Right kidney (tissue), 1 donor: ENCODE data around the gene RIN1.
"Not testable (repeated sequence)": the region's sequence is repeated elsewhere in the genome, so short reads cannot be mapped to it uniquely, and the experiment has no call there.

Source experiments
- DNase-seq: peaks from one replicate; pipeline ENCODE4 v3.0.0-alpha.2; 2016

Gene RIN1

GRCh38 chr11:66360406-66361073 lies 24.3 kb upstream of the RIN1 start:
- no peak for DNase-seq

GRCh38 chr11:66359662-66360087 lies 23.4 kb upstream of the RIN1 start:
- DNase-seq, result no peak

- not testable (repeated sequence) for DNase-seq
Observed at GRCh38 chr11:66350560-66351235, 14.5 kb upstream of the RIN1 start.

GRCh38 chr11:66349084-66349386 lies 12.8 kb upstream of the RIN1 start:
- DNase-seq, result no peak

- peak; percentile 95 for DNase-seq
Observed at GRCh38 chr11:66347425-66348276, 11.4 kb upstream of the RIN1 start, which contains the start of gene B4GAT1. Gene B4GAT1, minus strand, starts transcription at chr11:66347629. Its CDS starts 84 bp downstream, at chr11:66347545.

- peak; percentile 85 for DNase-seq
Observed at GRCh38 chr11:66346476-66347424, 10.5 kb upstream of the RIN1 start.

GRCh38 chr11:66345316-66345649 lies 9.0 kb upstream of the RIN1 start:
- no peak for DNase-seq

- peak; percentile 86 for DNase-seq
Observed at GRCh38 chr11:66344550-66345315, 8.5 kb upstream of the RIN1 start, which contains the start of gene BRMS1. Gene BRMS1, minus strand, starts transcription at chr11:66345104. Its CDS starts 2,870 bp downstream, at chr11:66342234.

- DNase-seq, result no peak
Observed at GRCh38 chr11:66343176-66343575, 6.9 kb upstream of the RIN1 start.

- no peak for DNase-seq
Observed at GRCh38 chr11:66341502-66342126, 5.4 kb upstream of the RIN1 start.

GRCh38 chr11:66340596-66341501 lies 4.6 kb upstream of the RIN1 start:
- no peak for DNase-seq

GRCh38 chr11:66339686-66340483 lies 3.7 kb upstream of the RIN1 start:
- no peak for DNase-seq

GRCh38 chr11:66339162-66339675 lies 3.0 kb upstream of the RIN1 start:
- no peak for DNase-seq

GRCh38 chr11:66338276-66339161 lies 2.3 kb upstream of the RIN1 start:
- no peak for DNase-seq

- no peak for DNase-seq
Observed at GRCh38 chr11:66337103-66337899, 1.1 kb upstream of the RIN1 start.

- DNase-seq, result peak; percentile 64
Observed at GRCh38 chr11:66335531-66336233, 552 bp downstream of the RIN1 start.
